Stimulated activated CD8-positive, alpha-beta memory T cell treated with anti-CD3 and anti-CD28 coated beads, Interleukin-2, amount 100 ng/mL, for 48 hours (primary cell): ENCODE measurements around the gene CNOT6L.

Experiments
- DNase-seq, 2 donors: peaks; one replicate each; pipeline ENCODE4 v3.0.0-alpha.2; 2020; ENCODE audit warnings: low read depth in 2 of 2

The CNOT6L gene

DNA sequence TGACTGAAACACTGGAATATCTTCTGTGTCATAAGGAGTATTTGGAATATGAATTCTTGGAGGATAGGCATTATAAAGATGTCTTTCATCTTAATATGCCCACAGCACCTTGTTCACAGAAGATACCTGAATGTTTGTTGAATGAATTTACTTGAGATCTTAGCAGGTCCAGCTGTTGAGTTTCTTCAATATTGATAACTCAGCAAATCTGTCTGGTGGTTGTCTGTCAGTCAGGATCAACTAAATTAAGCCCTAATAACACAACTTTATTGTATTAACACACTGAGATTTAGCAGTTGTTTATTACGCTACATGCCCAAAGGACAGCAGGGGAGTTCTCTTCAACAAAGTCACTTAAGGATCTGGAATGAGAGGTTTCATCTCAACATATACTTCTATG lies 106.5 kb downstream of the CNOT6L start:
- DNase-seq: no peak

DNA sequence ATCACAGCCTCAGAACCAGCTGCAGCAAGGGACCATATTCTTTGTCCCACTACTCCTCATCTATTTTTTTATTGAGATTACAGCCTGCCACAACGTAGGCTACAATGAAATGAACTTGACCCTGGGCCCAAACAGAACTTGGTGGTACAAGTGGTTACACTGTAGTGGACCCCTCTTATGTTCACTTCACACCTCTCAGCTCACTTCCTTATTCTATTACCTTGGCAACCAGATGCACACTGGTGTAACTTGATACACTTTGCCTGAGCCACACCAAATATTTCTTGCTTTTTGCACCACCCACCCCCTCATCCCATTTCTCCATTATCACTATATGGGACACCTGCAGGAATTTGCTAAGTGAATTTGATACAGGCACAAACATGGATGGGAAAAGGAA lies 107.7 kb downstream of the CNOT6L start:
- no peak for DNase-seq

DNA sequence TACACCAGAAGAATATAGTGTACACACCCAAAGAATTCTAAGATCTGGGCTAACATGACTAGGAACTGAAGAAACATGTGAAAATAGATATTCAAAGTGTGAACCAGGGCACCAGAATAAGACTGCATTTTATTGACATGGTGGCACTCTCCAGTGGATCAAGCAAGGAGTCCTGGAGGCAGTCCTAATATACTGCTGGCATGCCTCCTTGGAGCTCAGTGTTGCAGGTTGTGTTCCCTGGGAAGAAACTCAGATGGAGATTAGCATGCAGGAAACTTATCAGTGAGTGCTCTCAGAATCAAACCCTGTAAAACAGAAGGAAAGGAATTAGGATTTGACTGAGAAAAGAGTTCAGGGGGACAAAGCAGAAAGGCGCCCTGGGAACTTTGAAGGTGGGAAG lies 108.5 kb downstream of the CNOT6L start:
- no peak for DNase-seq

DNA sequence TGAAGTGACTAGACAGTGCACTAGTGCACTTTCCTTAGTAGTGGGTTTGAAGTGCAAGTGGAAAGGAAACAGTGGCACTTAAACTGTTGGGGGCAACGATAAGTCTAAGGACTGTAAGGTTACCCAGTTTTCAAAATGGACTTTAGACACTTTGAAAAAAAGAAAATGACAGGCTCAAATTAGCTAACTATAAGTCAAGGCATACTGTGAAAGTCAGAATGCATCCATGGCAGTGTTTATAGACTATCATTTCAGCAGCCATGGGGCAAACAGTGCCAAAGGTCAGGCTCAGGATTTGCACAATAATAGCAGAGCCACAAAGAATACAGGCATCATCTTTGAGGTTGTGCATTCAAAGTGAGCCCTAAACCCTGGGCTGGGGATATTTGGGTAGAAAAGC lies 109.1 kb downstream of the CNOT6L start:
- DNase-seq: no peak

DNA sequence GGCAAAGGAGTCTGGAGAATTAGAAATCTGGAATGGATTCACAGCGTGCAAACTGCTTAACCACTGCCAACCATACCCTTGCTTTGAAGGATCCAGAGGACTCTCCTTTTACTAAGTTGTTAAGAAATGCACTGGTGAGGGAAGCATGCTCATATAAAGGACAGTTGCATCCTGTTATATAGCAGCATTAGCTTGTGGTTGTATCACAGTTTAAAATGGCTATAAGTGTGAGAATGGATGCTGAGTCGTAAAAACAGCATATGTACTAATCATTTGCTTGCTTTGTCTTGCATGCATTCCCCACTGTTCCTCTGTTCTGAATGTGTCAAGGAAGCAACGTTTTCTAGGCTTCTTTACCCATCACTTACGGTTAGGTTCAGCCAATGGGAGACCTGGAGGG lies 112.5 kb downstream of the CNOT6L start:
- DNase-seq: no peak

DNA sequence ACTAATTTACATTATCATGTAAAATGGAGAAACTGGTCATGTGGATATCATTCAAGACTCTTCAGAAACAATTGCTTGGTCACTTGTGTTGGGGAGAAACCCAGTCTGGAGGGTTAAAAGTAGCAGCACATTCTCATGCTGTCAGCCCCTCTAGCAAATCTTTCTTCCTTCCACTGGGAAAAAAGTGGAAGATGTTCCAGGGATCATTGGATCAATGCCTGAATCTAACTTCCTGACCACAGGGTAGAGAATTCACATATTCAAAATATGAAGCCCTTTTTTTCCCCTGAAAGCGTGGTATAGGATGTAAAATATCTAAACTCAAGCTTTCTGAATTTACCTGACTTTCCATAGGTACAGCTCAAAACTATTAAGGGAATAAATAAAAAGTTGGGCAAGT lies 115.5 kb downstream of the CNOT6L start:
- no peak for DNase-seq

DNA sequence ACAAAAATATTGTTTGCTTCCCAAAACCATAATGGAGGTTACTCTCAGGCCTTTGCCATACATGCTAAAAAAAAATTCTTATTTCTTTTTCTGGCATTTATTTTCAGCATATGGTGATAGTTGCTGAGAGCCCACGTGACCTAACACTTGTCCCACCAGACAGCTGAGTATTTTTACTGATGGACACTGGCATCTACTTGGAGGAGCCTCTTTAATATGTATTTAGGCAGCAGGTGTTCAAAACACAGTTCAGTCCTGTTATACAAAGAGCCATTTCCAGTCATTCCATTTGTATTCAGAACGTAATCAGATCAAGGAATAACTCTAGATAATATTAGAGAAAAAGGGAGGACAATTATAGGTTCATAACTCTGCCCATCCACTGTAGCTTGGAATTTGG lies 118.0 kb downstream of the CNOT6L start:
- DNase-seq: no peak

DNA sequence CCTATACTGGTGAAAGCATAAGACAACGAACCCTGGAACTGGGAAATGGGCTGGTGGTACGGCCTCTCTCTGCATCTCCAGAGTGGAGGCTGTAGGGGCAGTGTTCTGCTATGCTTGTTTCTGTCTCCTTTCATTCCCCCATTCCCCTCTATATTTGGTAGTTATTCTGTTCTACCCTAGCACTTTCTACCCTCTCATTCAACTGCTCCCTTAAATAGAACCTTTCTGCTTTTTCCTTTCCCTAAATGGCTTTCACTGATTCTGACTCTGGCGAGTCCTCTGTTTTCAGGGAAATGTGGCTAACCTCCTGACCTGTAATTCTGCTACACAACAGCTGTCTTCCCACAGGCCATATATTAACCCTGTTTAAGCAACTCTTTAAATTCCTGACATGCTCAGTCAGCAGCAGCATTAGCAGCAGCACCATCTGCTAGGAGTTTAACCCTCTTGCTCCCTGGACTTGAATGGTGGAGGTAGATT lies 119.4 kb downstream of the CNOT6L start:
- DNase-seq: no peak

DNA sequence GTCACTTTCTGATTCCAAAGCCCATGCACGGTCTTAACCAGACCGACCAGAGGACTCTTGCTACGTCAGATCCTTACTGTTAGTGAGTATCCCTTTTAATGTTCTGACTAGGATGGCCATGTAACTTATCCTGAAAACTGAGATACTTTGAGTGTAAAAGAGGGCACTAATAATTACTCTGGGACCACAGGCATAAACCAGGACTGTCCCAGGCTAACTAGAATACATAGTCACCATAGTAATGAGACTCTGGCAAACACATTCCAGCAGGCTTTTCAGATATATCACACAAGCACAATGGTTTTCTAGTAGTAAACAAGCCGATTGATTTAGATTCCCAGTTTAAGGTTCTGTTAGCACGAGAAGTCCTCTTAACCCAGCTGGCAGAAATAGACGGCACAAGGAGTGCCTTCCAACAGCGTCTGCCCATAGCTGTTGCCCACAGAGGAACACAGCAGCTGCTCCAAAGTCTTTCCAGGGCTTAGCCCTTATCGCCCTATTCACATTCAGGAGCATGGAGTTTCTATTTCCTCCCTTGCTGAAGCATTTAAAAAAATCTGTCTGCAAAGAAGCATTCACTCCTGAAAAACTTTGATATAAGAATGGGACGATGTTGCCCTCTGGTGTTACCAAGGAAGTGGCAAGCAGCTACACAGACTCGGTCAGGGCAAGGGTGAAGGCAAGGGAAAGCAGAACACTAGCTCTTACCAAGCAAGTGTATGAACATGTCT lies 121.1 kb downstream of the CNOT6L start:
- no peak for DNase-seq

DNA sequence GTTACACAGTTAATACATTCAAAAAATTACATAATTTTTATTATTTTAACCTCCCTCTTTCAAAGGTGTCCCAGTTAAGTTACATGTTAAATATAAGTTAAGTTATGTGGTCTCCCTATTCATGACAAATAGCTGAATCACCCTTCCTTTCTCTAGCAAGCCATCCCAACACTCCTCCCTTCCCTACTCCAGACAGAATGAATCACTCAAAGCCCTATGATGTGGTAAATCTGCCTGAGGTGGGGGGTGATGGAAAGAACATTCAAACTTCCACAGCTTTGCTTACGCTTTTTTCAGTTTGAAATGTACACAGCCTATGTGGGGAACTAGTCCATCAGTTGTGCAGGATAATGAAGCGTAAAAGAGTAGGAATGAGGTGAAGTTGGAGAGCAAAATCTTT lies 123.4 kb downstream of the CNOT6L start:
- DNase-seq: no peak

DNA sequence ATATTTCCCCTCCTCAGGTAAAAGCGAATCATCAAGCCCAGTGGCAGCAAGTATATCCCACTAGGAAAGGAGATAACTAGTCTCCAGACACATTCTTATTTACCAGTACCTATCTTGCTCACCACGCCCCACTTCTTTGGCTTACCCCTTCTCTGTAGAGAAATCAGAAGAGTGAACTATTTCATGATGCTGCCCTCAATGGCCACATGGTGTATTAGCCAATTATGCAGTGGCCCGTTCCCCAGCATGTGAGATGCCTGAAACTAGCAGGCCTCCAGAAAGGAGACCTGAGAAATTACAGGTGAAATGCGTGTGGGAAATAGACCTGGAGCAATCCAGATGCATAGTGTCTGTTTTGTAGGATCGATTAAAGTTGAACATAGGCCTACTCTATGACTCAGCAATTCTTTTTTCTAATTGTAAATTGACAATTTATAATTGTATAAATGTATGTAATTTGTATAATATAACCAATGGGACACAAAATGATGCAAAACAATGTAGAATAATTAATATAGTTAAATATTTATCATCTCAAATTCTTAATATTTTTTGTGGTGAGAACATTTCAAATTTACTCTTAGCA lies 126.2 kb downstream of the CNOT6L start:
- no peak for DNase-seq

DNA sequence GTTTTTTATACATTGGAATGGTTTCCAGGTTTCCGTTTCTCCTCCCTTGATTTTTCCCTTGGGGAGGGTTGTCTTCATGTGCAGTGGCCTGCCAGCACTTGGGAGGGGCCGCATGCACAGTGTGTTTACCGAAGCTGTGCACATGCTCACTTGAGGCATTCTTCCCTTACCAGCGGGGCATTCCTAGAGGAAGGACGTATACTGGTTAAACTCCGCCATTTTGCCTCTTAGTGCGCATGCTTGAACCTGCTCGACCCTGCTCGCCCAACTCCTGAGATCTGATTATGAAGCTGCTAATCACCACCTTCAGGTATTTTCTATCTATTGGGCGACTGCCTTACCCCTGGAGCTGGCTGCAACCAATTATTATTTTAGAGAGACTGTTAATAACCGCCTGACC lies 137.4 kb downstream of the CNOT6L start:
- no peak for DNase-seq

DNA sequence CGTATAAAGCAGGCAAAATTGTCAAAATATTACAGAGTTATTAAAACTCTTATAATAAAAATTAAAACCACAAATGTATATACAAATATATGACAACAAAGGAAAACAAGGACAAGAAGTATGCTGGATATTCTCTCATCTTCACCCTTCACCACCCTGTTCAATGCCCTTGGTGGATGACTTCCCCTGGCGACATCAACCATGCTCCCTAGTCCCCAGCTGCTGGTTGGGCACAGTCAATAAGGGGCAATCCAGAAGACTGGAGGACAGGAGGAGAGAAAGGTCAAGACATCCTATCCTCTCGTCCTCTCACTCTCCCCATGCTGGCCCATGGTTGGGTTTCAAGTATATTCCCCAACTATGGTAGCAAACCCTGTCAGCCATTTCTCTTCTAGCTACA lies 142.3 kb downstream of the CNOT6L start:
- no peak for DNase-seq

DNA sequence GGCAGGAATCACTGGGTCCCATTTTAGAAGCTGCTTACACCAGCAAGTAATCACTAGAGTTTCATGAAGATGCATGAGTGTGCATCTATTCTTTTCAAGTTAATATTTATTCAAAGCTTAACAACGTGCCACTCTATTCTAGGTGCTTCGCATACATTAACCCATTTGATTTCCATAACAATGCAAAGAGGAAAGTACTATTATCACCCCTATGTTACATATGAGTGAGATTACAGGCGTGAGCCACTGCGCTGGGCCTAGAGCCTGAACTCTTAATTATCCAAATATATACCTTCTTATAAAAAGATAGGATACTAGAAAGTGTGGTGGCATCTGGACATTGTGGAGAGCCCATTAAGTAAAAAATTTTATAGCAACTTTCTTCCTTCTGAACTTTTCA lies 148.1 kb downstream of the CNOT6L start:
- DNase-seq: no peak

DNA sequence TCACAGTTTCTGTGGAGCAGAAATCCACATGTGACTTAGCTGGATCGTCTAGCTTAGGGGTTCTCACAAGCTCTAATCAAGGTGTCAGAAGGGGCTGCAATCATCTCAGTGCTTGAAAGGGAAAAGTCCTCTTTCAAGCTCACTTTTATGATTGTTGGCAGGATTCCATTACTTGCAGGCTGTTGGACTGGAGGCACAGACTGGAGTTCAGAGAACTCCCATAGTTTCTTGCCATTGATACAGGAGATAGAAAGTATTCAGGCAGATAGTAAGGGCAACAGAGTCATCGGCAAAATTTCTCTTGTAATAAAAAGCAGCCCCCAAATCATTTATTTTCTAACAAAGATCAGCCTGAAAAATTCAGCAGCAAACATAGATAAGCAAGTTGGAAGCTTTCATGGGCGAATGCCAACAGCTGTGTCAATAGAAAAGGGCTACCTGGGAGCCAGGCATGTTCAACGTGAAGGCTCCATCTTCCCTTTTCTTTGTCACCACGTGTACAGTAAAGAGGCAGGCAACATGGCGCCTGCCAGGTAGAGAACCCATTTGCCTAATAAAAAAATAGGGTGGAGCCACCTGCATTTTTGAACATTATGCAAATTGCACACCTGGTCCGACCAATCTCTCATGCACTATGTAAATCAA lies 149.1 kb downstream of the CNOT6L start:
- DNase-seq: no peak

DNA sequence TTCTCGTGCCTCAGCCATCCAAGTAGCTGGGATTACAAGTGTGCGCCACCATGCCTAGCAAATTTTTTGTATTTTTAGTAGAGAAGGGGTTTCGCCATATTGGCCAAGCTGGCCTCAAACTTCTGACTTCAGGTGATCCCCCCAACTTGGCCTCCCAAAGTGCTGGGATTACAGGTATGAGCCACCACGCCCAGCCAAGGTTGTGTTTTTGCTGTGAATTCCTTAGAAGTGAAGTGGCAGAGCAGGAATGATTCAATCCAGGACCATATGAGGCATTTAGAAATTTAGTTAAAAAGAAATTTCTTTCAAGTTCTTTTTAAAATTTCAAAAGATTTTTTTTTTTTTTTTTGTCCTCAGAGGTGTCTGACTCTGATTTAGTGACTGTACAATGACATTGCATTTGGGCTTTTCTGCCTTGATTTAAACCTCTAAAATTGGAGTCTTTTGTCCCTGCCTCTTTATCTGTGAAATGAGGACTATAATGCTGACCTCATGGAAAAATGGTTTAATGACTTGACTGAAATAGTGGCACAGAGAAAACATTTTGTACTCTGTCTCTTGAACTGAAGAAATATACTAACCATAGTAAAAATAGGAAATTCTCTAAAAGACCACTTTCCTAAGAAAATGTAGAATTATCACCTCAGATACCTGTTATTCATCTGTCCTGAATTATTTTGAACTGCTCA lies 153.6 kb downstream of the CNOT6L start:
- DNase-seq: no peak
